Transverse colon (tissue), 4 donors: Measurements from ENCODE around the gene AHNAK2. TPM values are rescaled to one million over a fixed set of nuclear protein-coding genes. Genes with fewer than 3 reads are reported as not detected.

Source experiments
- DNase-seq: peaks from one replicate; pipeline ENCODE4 v3.0.0-alpha.2; 2019
- H3K27ac ChIP-seq, 4 donors: fragments of 200-600 bp; sonication (generic); 2 replicates each; pipeline ENCODE4 v1.5.1; 2016 to 2018; ENCODE audit warnings: inconsistent platforms in 4 of 4
- H3K27me3 ChIP-seq: fragments of 200-600 bp; sonication (generic); 2 replicates; pipeline ENCODE4 v1.5.1; 2017; ENCODE audit warnings: inconsistent platforms
- H3K36me3 ChIP-seq, 4 donors: fragments of 200-600 bp; sonication (generic); 2 replicates each; pipeline ENCODE4 v1.5.1; 2017 to 2019; ENCODE audit warnings: inconsistent platforms in 4 of 4
- H3K4me1 ChIP-seq, 4 donors: fragments of 200-600 bp; sonication (generic); 2 replicates each; pipeline ENCODE4 v1.5.1; 2017 to 2020; ENCODE audit warnings: inconsistent platforms in 4 of 4
- H3K4me3 ChIP-seq, 4 donors: fragments of 200-600 bp; sonication (generic); 1 replicate in 1 of 4; 2 replicates in 3 of 4; pipeline versions ENCODE4 v1.5.1 to v1.6.1; 2017 to 2019; ENCODE audit warnings: inconsistent platforms in 4 of 4
- H3K9me3 ChIP-seq, 2 donors: fragments of 200-600 bp; sonication (generic); 2 replicates each; pipeline ENCODE4 v1.5.1; 2017 to 2019; ENCODE audit warnings: inconsistent platforms in 2 of 2
- EP300 ChIP-seq: sonication (generic); formaldehyde crosslinking; IDR thresholded peaks from one replicate; pipeline ENCODE4 v1.6.1; 2017; ENCODE audit warnings: antibody characterized with exemption, low read depth
- POLR2A ChIP-seq: fragments of 450-650 bp; IDR thresholded peaks from one replicate; pipeline ENCODE4 v1.6.1; 2016; ENCODE audit warnings: antibody characterized with exemption, mild to moderate bottlenecking, moderate library complexity
- POLR2AphosphoS5 ChIP-seq, 3 donors: sonication (generic); formaldehyde crosslinking; IDR thresholded peaks; one replicate each; pipeline ENCODE4 v1.6.1; 2016; ENCODE audit warnings: antibody characterized with exemption in 3 of 3
- WGBS, 2 donors: methylation state at CpG; one replicate each; pipeline ENCODE4 v1.1.5; 2018; ENCODE audit warnings: low coverage in 1 of 2; 5-methylcytosine and 5-hydroxymethylcytosine counted together
- in situ Hi-C, 4 donors: fragments of 200-750 bp; cut with MboI; loops; one replicate each; pipeline versions ENCODE4 v1.15.0 to v1.15.1; 2017; ENCODE audit warnings: low sequenced_read_pairs in 3 of 4, low pct_ligation_motif_present in 1 of 4, low pct_unique_long_range_greater_than_20kb in 1 of 4
- intact Hi-C: fragments of 100-400 bp; cut with DNase I; formaldehyde crosslinking; loops from one replicate; pipeline ENCODE4 v1.15.1; 2023; ENCODE audit warnings: low total_unique reads
- total RNA-seq, 4 donors: library from RNA; depleted of rRNA; stranded (reverse); fragments of >200 nt; gene quantifications; one replicate each; pipeline ENCODE4 v1.1.0, GENCODE V29; 2016
- TF ChIP-seq, protein P1 (sequence below), 5 experiments: fragments of 200-600 bp in 3 of 5; fragments of 450-650 bp in 2 of 5; sonication (generic) in 3 of 5; IDR thresholded peaks; 1 replicate in 2 of 5; 2 replicates in 3 of 5; pipeline ENCODE4 v1.5.1; 2016 to 2017; ENCODE audit warnings: antibody characterized with exemption in 5 of 5, inconsistent platforms in 3 of 5, mild to moderate bottlenecking in 2 of 5, moderate library complexity in 1 of 5

The AHNAK2 gene
- total RNA-seq, 4 donors from 2014 or later: 19.4 to 75.2 (median 28.5) TPM

DNA sequence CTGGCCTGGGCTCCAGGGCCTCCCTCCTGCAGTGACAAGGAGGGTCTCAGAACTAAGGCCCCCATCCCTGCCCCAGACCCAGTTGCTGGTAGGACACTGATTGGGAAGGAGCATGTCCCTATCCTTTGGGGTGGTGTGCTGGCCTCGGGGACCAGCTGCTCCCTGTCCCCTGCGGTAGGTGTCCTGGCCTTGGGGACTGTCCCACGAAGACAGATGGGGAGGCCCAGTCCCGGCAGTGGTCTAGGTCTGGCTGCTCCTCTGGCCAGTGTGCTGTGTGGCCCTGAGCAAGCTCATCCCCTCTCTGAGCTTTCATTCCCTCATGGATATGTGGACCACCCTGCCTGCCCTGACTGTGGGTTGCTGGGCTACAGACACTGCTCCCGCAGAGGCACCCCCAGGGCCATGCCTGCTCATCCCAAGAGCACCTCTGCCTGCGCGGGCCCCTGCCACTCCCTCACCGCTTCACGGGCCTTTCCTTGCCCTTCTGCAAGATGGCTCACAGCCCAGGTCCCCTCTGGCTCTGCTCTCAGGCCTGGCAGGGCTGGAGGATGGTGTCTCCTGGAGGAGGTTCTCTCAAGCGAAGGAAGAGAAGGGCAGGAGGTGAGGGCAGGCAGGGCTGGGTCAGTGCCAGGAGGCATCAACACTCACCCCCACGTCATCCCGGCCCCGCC, 12.5 kb downstream of the AHNAK2 start:
- Histone ChIP-seq H3K9me3 (no peaks in the 10 kb centered on the region), H3K27ac (peak overlapping the region in 1 of 4 donors; percentile 92), H3K4me3 (no peak overlapping the region), H3K36me3 (no peaks in the 10 kb centered on the region), H3K4me1 (peaks cover 1 to 29% (median 22%) of the 10 kb centered on the region in 4 donors), H3K27me3 (peaks cover 40% of the 10 kb centered on the region)
- intact Hi-C loops (no loop called here), in situ Hi-C loops (no loop called here)
- WGBS, 2 donors: 83% methylated on average over 10 of the region's 13 CpGs; no CpG with 5 or more reads in 1 of the 2 donors
- no peak for TF ChIP-seq POLR2AphosphoS5 (IDR thresholded peaks at IDR 0.05)
- TF ChIP-seq POLR2A: no peak
- no peak for TF ChIP-seq EP300
- TF ChIP-seq, protein P1, sequence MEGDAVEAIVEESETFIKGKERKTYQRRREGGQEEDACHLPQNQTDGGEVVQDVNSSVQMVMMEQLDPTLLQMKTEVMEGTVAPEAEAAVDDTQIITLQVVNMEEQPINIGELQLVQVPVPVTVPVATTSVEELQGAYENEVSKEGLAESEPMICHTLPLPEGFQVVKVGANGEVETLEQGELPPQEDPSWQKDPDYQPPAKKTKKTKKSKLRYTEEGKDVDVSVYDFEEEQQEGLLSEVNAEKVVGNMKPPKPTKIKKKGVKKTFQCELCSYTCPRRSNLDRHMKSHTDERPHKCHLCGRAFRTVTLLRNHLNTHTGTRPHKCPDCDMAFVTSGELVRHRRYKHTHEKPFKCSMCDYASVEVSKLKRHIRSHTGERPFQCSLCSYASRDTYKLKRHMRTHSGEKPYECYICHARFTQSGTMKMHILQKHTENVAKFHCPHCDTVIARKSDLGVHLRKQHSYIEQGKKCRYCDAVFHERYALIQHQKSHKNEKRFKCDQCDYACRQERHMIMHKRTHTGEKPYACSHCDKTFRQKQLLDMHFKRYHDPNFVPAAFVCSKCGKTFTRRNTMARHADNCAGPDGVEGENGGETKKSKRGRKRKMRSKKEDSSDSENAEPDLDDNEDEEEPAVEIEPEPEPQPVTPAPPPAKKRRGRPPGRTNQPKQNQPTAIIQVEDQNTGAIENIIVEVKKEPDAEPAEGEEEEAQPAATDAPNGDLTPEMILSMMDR (IDR thresholded peaks at IDR 0.05): no peak
- DNase-seq: no peak

DNA sequence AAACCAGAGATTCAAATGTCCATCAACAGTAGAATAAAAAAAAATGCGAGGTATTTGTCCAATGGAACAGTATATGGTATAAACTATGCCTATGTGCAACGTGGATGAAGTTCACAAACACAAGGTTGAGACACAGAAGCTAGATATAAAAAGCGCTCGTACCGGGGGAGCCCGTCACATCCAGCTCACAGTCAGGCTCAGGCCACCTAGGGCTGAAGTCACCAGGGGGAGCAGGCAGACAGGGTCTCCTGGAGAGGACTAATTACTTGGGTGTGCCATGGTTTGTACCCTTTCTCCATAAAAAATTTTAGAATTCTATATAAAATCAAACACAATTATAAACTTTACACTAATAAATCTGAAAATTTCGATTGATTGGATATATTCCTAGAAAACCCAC, 13.6 kb downstream of the AHNAK2 start:
- Histone ChIP-seq H3K27me3 (peaks cover 40% of the 10 kb centered on the region), H3K4me3 (no peak overlapping the region), H3K4me1 (peaks cover 0 to 28% (median 22%) of the 10 kb centered on the region in 4 donors), H3K9me3 (no peaks in the 10 kb centered on the region), H3K36me3 (no peaks in the 10 kb centered on the region), H3K27ac (no peak overlapping the region)
- whole genome bisulfite sequencing, 2 donors: 63 to 78% methylated on average over 3 to 7 of the region's 7 CpGs
- in situ Hi-C loops: no loop called here
- no peak for DNase-seq
- intact Hi-C loops: no loop called here
- TF ChIP-seq EP300 (no peak), POLR2AphosphoS5 (IDR thresholded peaks at IDR 0.05) (no peak), POLR2A (no peak)
- TF ChIP-seq, protein P1 (IDR thresholded peaks at IDR 0.05): no peak

DNA sequence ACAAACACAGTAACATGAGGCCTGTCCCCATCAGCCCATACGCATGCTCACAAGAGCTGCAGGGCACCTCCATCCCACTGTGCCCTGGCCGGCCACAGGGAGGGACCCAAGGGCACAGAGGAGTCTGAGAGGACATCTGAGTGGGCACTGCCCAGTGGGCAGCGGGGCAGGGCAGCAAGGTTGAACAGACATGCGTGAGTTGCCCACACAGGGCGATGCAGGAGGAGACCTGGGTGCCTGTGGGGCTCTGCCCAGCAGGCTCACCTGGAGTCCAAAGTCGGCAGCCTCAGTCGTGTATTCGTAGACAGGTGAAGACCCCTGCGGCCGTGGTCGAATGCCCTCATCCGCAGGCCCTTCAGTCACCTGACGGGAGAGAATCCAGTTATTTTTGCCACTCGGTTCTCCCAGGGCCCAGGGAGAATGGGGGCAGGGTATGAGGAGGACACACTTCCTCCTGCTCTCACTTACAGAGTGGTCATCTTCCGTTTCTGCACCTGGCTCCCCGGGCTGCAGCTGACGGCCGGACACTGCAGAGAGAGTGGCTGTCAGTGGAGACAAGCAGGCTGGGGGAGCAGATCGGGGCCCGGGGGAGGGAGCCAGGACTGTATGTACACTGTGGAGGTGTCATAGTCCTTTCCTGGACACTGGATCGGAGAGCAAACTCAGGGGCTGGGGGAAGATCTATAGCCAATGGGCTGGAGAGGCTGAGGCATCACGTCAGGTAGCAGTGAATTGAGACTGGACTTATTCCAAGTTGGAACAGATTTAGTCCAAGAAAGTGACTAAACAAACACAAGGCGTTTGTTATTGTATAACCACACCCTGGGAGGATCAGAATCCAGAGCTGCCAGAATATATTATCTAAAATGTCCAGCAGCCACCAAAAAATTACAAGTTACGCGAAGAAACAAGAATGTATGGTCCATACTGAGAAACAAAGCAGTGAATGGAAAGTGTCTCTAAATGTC, 20.7 kb downstream of the AHNAK2 start:
- 20 to 65% methylated on average over 1 to 25 of the region's 25 CpGs for WGBS, 2 donors
- Histone ChIP-seq H3K4me1 (peaks cover 0 to 6% (median 2%) of the 10 kb centered on the region in 4 donors), H3K36me3 (no peaks in the 10 kb centered on the region), H3K4me3 (no peak overlapping the region), H3K27me3 (peaks cover 19% of the 10 kb centered on the region), H3K27ac (no peak overlapping the region), H3K9me3 (no peaks in the 10 kb centered on the region)
- intact Hi-C loops: no loop called here
- no peak for DNase-seq
- in situ Hi-C loops: no loop called here
- TF ChIP-seq POLR2AphosphoS5 (IDR thresholded peaks at IDR 0.05) (no peak), EP300 (no peak), POLR2A (no peak)
- TF ChIP-seq, protein P1 (IDR thresholded peaks at IDR 0.05): no peak

DNA sequence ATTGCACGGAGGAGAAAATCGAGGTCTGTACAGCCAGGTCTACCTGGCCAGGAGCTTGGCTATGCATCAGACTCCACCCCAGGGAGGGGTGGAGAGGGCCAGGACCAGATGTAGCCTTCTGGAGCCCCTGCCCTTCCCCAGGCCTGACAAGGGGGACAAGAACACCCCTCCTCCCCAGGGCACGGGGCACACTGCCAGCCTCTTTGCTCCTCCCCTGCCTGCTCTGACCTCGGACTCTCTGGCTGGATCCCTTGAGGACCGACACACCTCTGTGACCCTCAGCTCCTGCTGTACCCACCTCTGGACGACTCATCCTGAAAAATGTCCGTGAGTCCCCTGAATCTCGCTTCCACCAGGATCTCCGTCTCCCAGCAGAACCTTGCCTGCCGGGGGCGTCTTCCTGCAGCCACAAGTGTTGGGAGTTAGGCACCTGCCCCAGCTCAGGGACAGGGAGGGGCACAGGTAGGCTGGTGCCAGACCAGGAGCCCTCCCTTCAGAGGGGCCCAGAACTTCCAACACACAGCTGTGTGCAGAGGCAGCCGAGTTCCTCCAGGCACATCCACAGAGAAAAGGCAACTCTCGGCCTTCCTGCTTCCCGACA, 21.8 kb downstream of the AHNAK2 start:
- Histone ChIP-seq H3K27me3 (peaks cover 11% of the 10 kb centered on the region), H3K36me3 (no peaks in the 10 kb centered on the region), H3K4me3 (no peak overlapping the region), H3K4me1 (peaks cover 0 to 6% (median 2%) of the 10 kb centered on the region in 4 donors), H3K27ac (no peak overlapping the region), H3K9me3 (no peaks in the 10 kb centered on the region)
- in situ Hi-C loops (no loop called here), intact Hi-C loops (no loop called here)
- no peak for DNase-seq
- 74% methylated on average over 13 of the region's 14 CpGs; no CpG with 5 or more reads in 1 of the 2 donors for WGBS, 2 donors
- TF ChIP-seq POLR2A (no peak), EP300 (no peak), POLR2AphosphoS5 (IDR thresholded peaks at IDR 0.05) (no peak)
- TF ChIP-seq, protein P1 (IDR thresholded peaks at IDR 0.05): no peak
